Measurements from ENCODE around the gene ZNFX1.

Gene ZNFX1

GRCh38 chr20:49247792-49248191 lies 30.1 kb downstream of the ZNFX1 start:
- DNase-seq = no peak

DNA sequence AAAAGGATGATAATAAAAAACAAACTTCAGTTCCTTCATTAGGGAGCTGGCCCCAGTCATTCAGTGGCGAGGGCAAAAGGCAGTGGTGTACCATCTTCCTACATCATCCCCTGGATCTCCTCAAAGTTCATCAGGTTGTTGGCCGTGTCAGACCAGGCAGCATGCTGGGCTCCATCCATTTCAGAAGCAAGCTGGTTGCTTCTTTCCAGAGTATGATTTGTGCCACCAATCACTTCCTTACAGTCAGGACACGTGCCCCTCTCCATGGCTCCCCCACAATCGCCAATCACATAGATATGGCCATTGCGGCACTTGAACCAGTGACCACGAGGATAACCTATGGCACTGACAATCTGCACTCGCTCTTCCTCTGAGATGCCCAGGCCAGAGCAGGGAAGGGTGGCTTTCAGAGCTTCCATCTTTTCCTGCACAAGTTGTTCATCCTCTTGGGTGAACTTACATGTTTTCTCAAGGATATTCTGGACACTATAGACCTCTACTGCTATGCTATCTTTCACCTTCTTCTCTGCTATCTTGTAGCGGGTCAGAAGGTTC lies 30.6 kb downstream of the ZNFX1 start:
- no peak for DNase-seq

DNA sequence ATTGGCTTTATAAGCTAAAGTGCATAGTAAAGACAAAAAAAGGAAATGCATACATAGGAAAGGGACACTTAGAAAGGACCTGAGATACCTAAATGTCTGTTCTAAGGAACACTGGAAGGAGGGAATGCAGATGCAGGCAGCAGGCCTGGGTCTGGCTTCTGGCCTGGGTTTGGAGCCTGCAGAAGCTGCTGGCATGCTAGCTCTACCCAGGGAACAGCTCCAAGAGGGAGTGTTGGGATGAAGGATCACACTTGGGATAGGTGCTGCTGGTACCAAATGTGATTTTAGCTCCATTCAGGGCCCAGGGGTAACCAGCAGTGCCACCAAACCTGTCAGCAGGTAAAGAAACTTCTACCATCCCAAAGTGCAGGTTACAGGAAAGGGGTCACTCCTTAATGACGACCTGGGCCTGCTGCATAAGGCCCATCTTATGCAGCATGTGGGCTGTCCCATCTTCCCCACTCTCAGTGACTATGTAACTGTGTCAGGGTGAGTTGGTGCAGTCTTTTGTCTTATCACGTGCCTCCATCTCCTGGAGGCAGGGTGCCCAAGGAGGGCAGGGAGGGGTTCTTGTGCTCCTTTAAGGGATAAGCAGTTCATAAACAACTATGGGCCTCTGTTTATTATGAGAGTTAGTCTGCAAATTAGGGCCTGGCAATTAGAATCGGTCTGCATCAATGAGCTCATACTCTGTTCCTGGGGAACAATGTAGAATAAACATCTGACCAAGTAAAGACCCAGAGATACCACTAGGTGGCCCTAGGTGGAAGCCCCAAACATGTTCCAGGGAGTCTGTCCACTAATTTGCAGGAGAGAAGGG lies 31.7 kb downstream of the ZNFX1 start:
- DNase-seq = peak; percentile 28

DNA sequence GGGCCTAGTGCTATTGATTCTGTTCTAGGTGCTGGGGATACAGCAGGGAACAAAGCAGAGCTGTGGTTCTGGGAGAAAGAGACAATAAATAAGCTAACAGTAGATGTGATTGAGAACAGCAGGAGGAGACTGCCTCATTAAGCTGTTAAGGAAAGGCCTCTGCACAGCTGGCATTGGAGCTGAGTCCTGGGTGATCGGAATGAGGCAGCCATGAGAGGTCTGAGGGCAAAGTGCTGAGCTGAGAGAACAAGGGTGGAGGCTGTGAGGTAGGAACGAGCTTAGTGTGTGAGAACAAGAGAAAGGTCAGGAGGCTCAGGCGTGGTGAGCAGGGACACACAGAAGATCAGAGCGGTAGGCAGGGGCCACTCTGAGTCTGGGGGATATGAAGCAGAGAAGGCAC lies 40.3 kb downstream of the ZNFX1 start:
- DNase-seq = no peak

DNA sequence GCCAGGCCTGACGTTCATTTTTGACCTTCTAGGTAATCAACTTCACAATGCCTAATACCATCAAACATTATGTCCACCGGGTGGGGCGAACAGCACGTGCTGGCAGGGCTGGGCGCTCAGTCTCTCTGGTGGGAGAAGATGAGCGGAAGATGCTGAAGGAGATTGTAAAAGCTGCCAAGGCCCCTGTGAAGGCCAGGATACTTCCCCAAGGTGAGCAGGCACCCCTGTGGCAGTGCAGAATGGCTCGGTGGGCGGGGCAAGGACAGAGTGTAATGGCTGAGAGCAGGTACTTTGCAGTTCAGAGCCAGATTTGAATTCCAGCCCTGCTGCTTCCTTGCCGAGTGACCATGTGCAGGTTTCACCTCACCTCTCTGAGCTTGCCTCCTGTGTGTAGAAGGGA lies 41.6 kb downstream of the ZNFX1 start:
- DNase-seq = no peak

DNA sequence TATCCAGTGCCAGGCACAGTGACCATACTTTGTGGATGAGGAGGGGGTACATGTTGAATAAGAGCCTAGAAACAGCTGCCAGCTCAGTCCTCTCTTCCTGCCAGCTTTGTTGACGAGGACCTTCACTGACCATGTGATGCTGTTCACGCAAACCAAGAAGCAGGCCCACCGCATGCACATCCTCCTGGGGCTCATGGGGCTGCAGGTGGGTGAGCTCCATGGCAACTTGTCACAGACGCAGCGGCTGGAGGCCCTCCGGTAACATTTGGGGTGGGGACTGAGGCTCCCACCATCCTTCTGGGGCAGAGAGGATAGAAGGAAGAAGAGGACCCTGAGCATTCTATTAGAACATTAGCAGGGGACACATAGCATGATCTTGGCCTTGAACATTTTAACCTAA lies 43.0 kb downstream of the ZNFX1 start:
- DNase-seq = no peak

DNA sequence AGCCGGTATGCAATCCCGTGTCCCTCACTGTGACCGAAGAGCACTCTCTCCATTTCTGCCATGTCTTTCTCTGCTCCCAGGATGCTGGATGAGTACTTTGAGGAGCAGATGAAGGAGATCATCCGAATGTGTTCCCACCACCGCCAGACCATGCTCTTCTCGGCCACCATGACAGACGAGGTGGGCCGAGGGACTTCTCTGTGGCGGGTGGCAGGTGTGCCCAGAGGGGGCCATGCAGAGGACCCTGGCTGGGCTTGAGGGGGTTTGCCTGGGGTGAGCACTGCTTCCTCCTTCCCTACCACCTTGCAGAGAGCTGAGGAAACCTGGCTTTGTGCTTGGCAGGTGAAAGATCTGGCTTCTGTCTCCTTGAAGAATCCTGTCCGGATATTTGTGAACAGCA lies 44.6 kb downstream of the ZNFX1 start:
- no peak for DNase-seq

- DNase-seq = no peak
Observed at GRCh38 chr20:49231471-49231870, 46.4 kb downstream of the ZNFX1 start.

GRCh38 chr20:49230561-49231133 lies 47.2 kb downstream of the ZNFX1 start:
- no peak for DNase-seq

GRCh38 chr20:49230021-49230420 lies 47.8 kb downstream of the ZNFX1 start:
- DNase-seq = no peak

DNA sequence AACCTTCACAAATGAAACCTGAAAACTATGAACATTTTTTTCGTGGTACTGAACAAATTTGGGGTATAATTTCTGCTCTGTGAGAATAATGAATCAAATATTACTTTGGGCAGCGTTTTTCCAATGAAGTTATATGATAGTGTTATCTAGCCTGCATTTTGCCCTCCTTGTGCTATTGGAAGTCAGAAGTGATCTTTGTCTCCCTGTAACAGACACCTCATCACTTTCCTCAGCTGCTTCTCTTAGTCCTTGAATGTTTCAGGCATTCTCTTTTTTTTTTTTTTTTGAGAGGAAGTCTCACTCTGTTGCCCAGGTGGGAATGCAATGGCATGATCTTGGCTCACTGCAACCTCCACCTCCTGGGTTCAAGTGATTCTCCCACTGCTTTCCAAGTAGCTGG lies 48.5 kb downstream of the ZNFX1 start:
- no peak for DNase-seq

- no peak for DNase-seq
Observed at GRCh38 chr20:49228676-49229075, 49.2 kb downstream of the ZNFX1 start.

GRCh38 chr20:49225896-49226295 lies 52.0 kb downstream of the ZNFX1 start:
- no peak for DNase-seq

GRCh38 chr20:49219924-49220831 lies 57.7 kb downstream of the ZNFX1 start:
- DNase-seq = no peak

- DNase-seq = peak; percentile 95
Observed at GRCh38 chr20:49219091-49219923, 58.5 kb downstream of the ZNFX1 start, which contains the start of gene DDX27. TSS of gene DDX27 (plus strand) at chr20:49219416. CDS start at chr20:49219449, 33 bp downstream.

DNA sequence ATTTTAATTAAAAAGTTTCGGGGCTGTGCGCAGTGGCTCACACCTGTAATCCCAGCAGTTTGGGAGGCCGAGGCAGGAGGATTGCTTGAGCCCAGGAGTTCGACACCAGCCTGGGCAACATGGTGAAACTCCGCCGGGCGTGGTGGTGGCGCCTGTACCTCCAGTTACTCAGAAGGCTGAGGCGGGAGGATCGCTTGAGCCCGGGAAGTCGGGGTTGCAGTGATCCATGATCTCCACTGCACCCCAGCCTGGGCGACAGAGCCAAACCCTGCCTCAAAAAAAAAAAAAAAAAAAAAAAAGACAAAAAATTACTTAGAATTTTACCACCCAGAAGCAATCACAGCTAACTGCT lies 59.1 kb downstream of the ZNFX1 start:
- peak; percentile 11 for DNase-seq

GRCh38 chr20:49216991-49217578 lies 60.8 kb downstream of the ZNFX1 start:
- peak; percentile 97 for DNase-seq

DNA sequence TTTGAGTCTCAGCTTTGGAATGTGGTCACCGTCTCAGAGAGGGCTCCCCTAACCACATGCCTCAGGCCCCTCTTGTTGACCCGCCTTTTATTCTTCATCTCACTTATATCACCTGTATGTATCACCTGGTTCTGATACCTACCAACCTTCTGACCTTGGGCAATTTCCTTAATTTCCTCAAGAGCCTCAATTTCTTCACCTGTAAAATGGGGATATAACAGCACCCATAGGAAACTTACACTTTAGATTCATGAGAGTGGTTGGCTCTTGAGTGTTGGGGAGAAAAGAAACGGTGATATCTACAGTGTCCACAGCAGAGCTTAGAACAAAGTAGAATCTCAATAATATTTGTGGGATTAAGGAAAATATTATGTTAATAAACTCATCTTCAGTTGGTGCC lies 62.6 kb downstream of the ZNFX1 start:
- DNase-seq = no peak

DNA sequence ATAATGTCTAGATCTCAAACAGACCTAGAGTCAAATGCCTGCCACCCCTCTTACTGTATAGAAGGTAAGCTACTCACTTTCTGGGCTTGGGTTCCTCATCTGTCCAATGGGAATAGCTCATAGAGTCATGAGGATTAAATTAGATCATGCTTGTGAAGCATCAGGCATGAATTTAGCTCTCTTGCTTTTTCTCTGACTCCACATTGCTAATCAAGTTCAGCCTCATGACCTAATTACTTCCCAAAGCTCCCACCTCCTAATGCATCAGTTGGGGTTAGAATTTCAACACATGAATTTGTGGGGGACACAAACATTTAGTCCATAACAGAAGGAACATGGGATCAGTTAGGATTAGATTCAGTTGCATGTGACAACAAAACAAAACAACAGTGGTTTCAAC lies 63.3 kb downstream of the ZNFX1 start:
- no peak for DNase-seq

DNA sequence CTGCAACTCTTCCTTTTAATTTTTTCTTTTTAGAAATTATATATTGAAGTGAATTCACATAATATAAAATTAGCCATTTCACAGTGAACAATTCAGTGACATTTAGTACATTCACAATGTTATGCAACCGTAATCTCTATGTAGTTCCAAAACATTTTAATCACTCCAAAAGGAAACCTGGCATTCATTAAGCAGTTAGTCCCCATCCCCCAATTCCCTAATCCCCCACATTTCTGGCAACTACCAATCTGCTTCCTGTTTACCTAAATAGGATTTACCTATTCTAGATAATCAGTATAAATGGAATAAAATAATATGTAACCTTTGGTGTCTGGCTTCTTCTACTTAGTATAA lies 67.1 kb downstream of the ZNFX1 start:
- DNase-seq = no peak

- no peak for DNase-seq
Observed at GRCh38 chr20:49210101-49210756, 67.6 kb downstream of the ZNFX1 start.

GRCh38 chr20:49207076-49207475 lies 70.8 kb downstream of the ZNFX1 start:
- DNase-seq = no peak

Measured in CD4-positive, alpha-beta T cell treated with Interleukin-6 for 4 hours (primary cell).